ENCODE data around the gene ATP13A5.

DNA sequence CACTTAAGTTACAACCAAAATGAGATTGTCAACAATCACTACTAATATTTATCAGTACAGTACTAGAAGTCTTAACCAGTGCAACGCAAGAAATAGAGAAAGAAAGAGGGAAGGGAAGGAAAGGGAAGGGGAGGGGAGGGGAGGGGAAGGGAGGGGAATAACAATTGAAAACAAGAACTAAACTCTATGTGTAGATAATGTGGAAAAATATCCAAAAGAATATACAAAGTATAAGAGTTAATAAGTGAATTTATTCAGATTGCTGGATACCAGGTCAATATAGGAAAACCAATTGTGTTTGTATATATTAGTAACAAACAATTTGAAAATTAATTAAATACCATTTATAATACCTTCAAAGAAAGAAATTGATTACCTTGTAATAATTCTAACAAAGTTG, 10.7 kb downstream of the ATP13A5 start:
- no peak for TF ChIP-seq CTCF (IDR thresholded peaks at IDR 0.05)
- no peak for TF ChIP-seq POLR2A (IDR thresholded peaks at IDR 0.05)
- no peak for TF ChIP-seq EP300 (IDR thresholded peaks at IDR 0.05)
- no peak for TF ChIP-seq POLR2AphosphoS5 (IDR thresholded peaks at IDR 0.05)
